Activated T-cell treated with anti-CD3 and anti-CD28 coated beads, Interleukin-2, amount 50 U/mL, for 24 hours (primary cell): ENCODE results near the gene ZBTB20.

Experiments used
- DNase-seq: peaks from one replicate; pipeline ENCODE4 v3.0.0-alpha.2; 2020
- H3K27ac Mint-ChIP-seq: 2 replicates; pipeline ENCODE4 v1.8.0; 2020; ENCODE audit warnings: mild to moderate bottlenecking, mixed read lengths
- H3K27me3 Mint-ChIP-seq: 2 replicates; pipeline ENCODE4 v1.8.0; 2020; ENCODE audit warnings: mixed read lengths
- H3K36me3 Mint-ChIP-seq: 2 replicates; pipeline ENCODE4 v1.8.0; 2020; ENCODE audit warnings: low read depth, mixed read lengths
- H3K4me1 Mint-ChIP-seq: 2 replicates; pipeline ENCODE4 v1.8.0; 2020; ENCODE audit warnings: low read depth, mixed read lengths
- H3K4me3 Mint-ChIP-seq: 2 replicates; pipeline ENCODE4 v1.8.0; 2020; ENCODE audit warnings: mild to moderate bottlenecking, moderate library complexity, mixed read lengths
- H3K9me3 Mint-ChIP-seq: 2 replicates; pipeline ENCODE4 v1.8.0; 2020; ENCODE audit warnings: mixed read lengths

The ZBTB20 gene

DNA sequence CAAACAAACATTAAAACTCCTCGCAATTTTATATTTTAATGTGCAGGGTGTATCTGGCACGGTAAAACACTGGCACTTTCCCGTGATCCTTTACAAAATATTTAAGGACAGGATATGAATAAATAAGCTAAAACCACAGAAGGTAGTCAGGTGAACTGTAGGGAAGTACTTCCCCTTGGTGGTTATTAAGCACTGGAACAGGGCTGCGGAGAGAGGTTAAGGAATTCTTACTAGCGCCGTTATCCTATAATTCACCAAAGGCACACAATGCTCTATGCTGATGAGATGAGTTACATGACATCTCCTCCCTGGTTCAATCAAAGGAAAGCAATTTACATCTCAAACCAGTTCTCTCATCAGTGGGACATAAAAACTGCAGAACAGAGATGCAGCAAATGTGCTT, 289.8 kb downstream of the ZBTB20 start:
- no peak overlapping the region for H3K27ac Mint-ChIP-seq

GRCh38 chr3:114856835-114857234, 290.3 kb downstream of the ZBTB20 start:
- H3K27me3 Mint-ChIP-seq, result no peaks in the 10 kb centered on the region
- H3K9me3 Mint-ChIP-seq, result no peaks in the 10 kb centered on the region
- peaks cover 30% of the 10 kb centered on the region for H3K4me1 Mint-ChIP-seq
- H3K36me3 Mint-ChIP-seq, result no peaks in the 10 kb centered on the region
- no peak overlapping the region for H3K4me3 Mint-ChIP-seq
- no peak for DNase-seq
- no peak overlapping the region for H3K27ac Mint-ChIP-seq

More for the DNA sequence above, 289.8 kb downstream of the ZBTB20 start:
- no peak for DNase-seq
- no peaks in the 10 kb centered on the region for H3K36me3 Mint-ChIP-seq
- no peak overlapping the region for H3K4me3 Mint-ChIP-seq
- peaks cover 33% of the 10 kb centered on the region for H3K4me1 Mint-ChIP-seq
- no peaks in the 10 kb centered on the region for H3K9me3 Mint-ChIP-seq
- no peaks in the 10 kb centered on the region for H3K27me3 Mint-ChIP-seq

DNA sequence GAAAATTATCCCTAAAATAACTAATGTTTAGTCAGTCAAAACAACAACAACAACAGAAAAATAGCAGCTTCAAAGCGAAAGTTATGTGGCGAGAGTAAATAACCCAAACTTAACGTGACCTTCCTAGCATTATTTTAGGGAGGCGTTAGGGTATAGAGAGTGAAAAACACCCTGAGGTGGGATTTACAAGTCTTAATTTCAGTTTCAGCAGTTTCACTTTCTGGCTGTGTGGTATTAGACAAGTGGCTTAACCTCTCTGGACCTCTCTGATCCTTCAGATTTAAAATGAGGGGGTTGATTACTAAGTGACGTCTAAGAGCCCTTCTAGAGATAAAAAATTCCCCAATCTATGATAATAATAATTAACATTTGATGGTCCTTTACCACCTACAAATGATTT, 291.2 kb downstream of the ZBTB20 start:
- no peaks in the 10 kb centered on the region for H3K36me3 Mint-ChIP-seq
- no peaks in the 10 kb centered on the region for H3K27me3 Mint-ChIP-seq
- H3K27ac Mint-ChIP-seq, result no peak overlapping the region
- peaks cover 24% of the 10 kb centered on the region for H3K4me1 Mint-ChIP-seq
- no peak for DNase-seq
- no peak overlapping the region for H3K4me3 Mint-ChIP-seq
- no peaks in the 10 kb centered on the region for H3K9me3 Mint-ChIP-seq

DNA sequence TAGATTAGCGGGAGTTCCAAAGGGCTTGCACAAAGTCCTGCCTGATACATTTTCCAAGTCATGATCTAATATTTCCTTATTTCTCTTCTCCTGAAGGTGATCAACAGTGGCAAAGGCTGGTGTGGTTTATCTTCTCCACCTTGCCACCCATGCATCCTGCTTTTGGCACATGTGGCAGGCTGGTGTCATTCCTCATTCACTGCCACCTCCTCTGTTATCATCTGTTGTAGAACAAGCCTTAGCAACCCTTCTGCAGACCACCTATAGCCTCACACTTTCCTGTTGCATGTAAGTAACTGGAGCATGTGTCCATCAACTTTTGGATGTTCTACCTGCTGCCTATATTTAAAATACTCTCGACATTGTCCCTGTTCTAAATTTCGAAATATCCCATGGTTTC, 294.1 kb downstream of the ZBTB20 start:
- H3K27me3 Mint-ChIP-seq, result no peaks in the 10 kb centered on the region
- H3K36me3 Mint-ChIP-seq, result no peaks in the 10 kb centered on the region
- H3K27ac Mint-ChIP-seq, result no peak overlapping the region
- no peak overlapping the region for H3K4me3 Mint-ChIP-seq
- no peak for DNase-seq
- no peaks in the 10 kb centered on the region for H3K9me3 Mint-ChIP-seq
- H3K4me1 Mint-ChIP-seq, result peaks cover 15% of the 10 kb centered on the region

- no peaks in the 10 kb centered on the region for H3K9me3 Mint-ChIP-seq
- H3K36me3 Mint-ChIP-seq, result no peaks in the 10 kb centered on the region
- H3K27ac Mint-ChIP-seq, result no peak overlapping the region
- peaks cover 8% of the 10 kb centered on the region for H3K4me1 Mint-ChIP-seq
- H3K27me3 Mint-ChIP-seq, result no peaks in the 10 kb centered on the region
- H3K4me3 Mint-ChIP-seq, result no peak overlapping the region
- no peak for DNase-seq
Observed at GRCh38 chr3:114850898-114851297, 296.2 kb downstream of the ZBTB20 start.

- no peaks in the 10 kb centered on the region for H3K27me3 Mint-ChIP-seq
- no peak for DNase-seq
- H3K4me3 Mint-ChIP-seq, result no peak overlapping the region
- no peaks in the 10 kb centered on the region for H3K36me3 Mint-ChIP-seq
- no peaks in the 10 kb centered on the region for H3K4me1 Mint-ChIP-seq
- H3K9me3 Mint-ChIP-seq, result no peaks in the 10 kb centered on the region
- H3K27ac Mint-ChIP-seq, result no peak overlapping the region
Observed at GRCh38 chr3:114848643-114849350, 298.3 kb downstream of the ZBTB20 start.

- Mint-ChIP-seq H3K27me3 (no peaks in the 10 kb centered on the region), H3K4me3 (no peak overlapping the region), H3K4me1 (no peaks in the 10 kb centered on the region), H3K27ac (no peak overlapping the region), H3K9me3 (no peaks in the 10 kb centered on the region), H3K36me3 (peaks cover under 1% of the 10 kb centered on the region)
- DNase-seq, result no peak
Observed at GRCh38 chr3:114848082-114848481, 299.0 kb downstream of the ZBTB20 start.

- Mint-ChIP-seq H3K9me3 (no peaks in the 10 kb centered on the region), H3K27me3 (no peaks in the 10 kb centered on the region), H3K36me3 (peaks cover 3% of the 10 kb centered on the region), H3K4me3 (no peak overlapping the region), H3K4me1 (no peaks in the 10 kb centered on the region), H3K27ac (no peak overlapping the region)
- DNase-seq, result no peak
Observed at GRCh38 chr3:114847564-114847963, 299.5 kb downstream of the ZBTB20 start.

GRCh38 chr3:114846779-114847178, 300.3 kb downstream of the ZBTB20 start:
- Mint-ChIP-seq H3K4me1 (no peaks in the 10 kb centered on the region), H3K36me3 (peaks cover 3% of the 10 kb centered on the region), H3K9me3 (no peaks in the 10 kb centered on the region), H3K4me3 (no peak overlapping the region), H3K27me3 (no peaks in the 10 kb centered on the region), H3K27ac (no peak overlapping the region)
- no peak for DNase-seq

- DNase-seq, result no peak
- H3K4me1 Mint-ChIP-seq, result peaks cover 5% of the 10 kb centered on the region
- H3K27ac Mint-ChIP-seq, result no peak overlapping the region
- peaks cover 6% of the 10 kb centered on the region for H3K36me3 Mint-ChIP-seq
- no peaks in the 10 kb centered on the region for H3K27me3 Mint-ChIP-seq
- no peaks in the 10 kb centered on the region for H3K9me3 Mint-ChIP-seq
- H3K4me3 Mint-ChIP-seq, result no peak overlapping the region
Observed at GRCh38 chr3:114846252-114846651, 300.8 kb downstream of the ZBTB20 start.

DNA sequence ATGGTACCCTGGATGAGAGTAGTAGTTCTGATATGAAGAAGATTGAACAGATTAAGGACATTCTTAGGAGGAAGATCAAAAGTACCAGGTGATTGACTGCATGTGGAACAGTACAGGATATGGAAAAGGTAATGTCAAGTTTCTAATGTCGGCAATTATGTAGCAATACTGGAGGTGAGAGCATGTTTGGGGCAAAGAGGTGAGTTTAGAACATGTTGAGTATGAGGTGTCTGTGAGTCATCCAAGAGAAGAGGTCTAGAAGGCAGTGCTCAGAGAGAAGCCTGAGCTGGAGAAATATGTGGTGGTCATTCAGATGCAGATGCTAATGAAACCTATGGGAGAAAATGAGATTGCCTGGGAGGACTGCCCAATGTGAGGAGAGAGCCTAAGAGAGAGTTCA, 305.6 kb downstream of the ZBTB20 start:
- Mint-ChIP-seq H3K9me3 (no peaks in the 10 kb centered on the region), H3K4me1 (peaks cover 6% of the 10 kb centered on the region), H3K27me3 (no peaks in the 10 kb centered on the region), H3K27ac (no peak overlapping the region), H3K4me3 (no peak overlapping the region), H3K36me3 (peaks cover 11% of the 10 kb centered on the region)
- DNase-seq, result no peak

DNA sequence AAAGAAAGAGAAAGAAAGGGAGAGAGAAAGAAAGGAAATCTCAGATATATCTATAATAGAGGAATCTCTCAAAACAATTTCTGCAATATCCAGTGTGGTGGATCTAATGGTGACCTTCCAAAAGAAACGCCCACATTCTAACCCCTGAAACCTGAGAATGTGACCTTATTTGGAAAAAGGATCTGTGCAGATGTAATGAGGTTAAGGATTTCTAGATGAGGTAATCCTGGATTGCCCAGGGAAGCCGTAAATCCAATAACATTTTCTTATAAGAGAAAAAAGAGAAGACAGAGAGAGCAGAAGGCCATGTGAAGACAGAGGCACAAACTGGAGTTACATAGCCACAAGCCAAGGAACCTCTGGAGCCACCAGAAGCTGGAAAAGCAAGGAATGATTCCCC, 307.6 kb downstream of the ZBTB20 start:
- Mint-ChIP-seq H3K9me3 (no peaks in the 10 kb centered on the region), H3K4me3 (no peak overlapping the region), H3K27ac (no peak overlapping the region), H3K4me1 (peaks cover 6% of the 10 kb centered on the region), H3K36me3 (peaks cover 11% of the 10 kb centered on the region), H3K27me3 (no peaks in the 10 kb centered on the region)
- DNase-seq, result no peak

DNA sequence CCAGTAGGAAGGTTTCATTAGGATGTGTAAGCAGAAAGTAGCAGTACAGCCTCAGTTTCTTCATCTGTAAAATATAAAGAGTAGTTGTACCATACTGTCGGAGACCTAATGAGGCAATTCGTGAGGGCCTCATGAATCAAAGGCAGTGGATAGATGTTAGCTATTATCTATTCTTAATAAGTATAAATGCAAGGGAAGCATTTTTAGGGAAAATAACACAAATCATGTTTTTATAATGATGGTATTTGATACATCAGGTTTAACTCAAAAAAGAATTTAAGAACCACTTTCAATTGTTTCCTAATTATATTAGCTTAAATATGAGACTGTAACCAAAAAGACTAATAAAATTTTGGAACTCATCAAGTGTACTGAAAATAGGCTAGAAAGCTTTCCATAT, 309.1 kb downstream of the ZBTB20 start:
- Mint-ChIP-seq H3K27me3 (no peaks in the 10 kb centered on the region), H3K36me3 (peaks cover 10% of the 10 kb centered on the region)

GRCh38 chr3:114834175-114834940, 312.7 kb downstream of the ZBTB20 start:
- H3K27ac Mint-ChIP-seq, result no peak overlapping the region
- peaks cover 5% of the 10 kb centered on the region for H3K4me1 Mint-ChIP-seq
- no peak for DNase-seq

More for the DNA sequence above, 309.1 kb downstream of the ZBTB20 start:
- Mint-ChIP-seq H3K27ac (no peak overlapping the region), H3K4me3 (no peak overlapping the region), H3K9me3 (no peaks in the 10 kb centered on the region), H3K4me1 (peaks cover 6% of the 10 kb centered on the region)
- no peak for DNase-seq

GRCh38 chr3:114831861-114832260, 315.2 kb downstream of the ZBTB20 start:
- no peak for DNase-seq
- no peak overlapping the region for H3K4me3 Mint-ChIP-seq
- no peaks in the 10 kb centered on the region for H3K9me3 Mint-ChIP-seq
- H3K27ac Mint-ChIP-seq, result no peak overlapping the region
- H3K36me3 Mint-ChIP-seq, result no peaks in the 10 kb centered on the region
- H3K4me1 Mint-ChIP-seq, result peaks cover 10% of the 10 kb centered on the region
- H3K27me3 Mint-ChIP-seq, result no peaks in the 10 kb centered on the region

More at GRCh38 chr3:114834175-114834940, 312.7 kb downstream of the ZBTB20 start:
- Mint-ChIP-seq H3K36me3 (peaks cover 5% of the 10 kb centered on the region), H3K27me3 (no peaks in the 10 kb centered on the region), H3K4me3 (no peak overlapping the region), H3K9me3 (no peaks in the 10 kb centered on the region)
